Prostate gland (tissue), 2 donors: Measurements from ENCODE around the gene RNU2-63P.

Source experiments
- POLR2A ChIP-seq: fragments of 450-650 bp; IDR thresholded peaks from one replicate; pipeline ENCODE4 v1.6.1; 2016; ENCODE audit warnings: antibody characterized with exemption, mild to moderate bottlenecking
- POLR2AphosphoS5 ChIP-seq: sonication (generic); formaldehyde crosslinking; IDR thresholded peaks from one replicate; pipeline ENCODE4 v1.6.1; 2017; ENCODE audit warnings: antibody characterized with exemption
- TF ChIP-seq, protein P1 (sequence below), 4 experiments: fragments of 200-600 bp in 2 of 4; fragments of 450-650 bp in 2 of 4; sonication (generic) in 2 of 4; IDR thresholded peaks; 1 replicate in 3 of 4; 2 replicates in 1 of 4; pipeline ENCODE4 v1.5.1; 2016 to 2019; ENCODE audit warnings: antibody characterized with exemption in 4 of 4, mild to moderate bottlenecking in 2 of 4, moderate library complexity in 2 of 4

DNA sequence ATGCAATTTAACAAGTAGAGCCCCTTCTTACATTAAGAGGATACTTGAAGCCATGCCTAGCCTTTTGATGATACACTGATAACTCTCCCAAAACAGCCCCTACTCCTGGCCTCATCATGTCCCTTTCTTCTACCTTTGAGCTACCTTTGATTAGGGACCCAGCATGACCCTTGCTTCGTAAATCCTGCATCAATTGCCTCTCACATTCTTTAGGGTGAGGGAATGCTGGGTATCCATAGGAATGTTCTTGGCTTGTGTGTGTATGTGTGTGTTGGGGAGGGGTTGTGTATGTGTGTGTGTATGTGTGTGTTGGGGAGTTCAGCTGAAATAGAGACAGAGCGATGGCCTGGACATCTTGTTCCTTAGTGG, 44.5 kb upstream of the RNU2-63P start:
- TF ChIP-seq, protein P1, sequence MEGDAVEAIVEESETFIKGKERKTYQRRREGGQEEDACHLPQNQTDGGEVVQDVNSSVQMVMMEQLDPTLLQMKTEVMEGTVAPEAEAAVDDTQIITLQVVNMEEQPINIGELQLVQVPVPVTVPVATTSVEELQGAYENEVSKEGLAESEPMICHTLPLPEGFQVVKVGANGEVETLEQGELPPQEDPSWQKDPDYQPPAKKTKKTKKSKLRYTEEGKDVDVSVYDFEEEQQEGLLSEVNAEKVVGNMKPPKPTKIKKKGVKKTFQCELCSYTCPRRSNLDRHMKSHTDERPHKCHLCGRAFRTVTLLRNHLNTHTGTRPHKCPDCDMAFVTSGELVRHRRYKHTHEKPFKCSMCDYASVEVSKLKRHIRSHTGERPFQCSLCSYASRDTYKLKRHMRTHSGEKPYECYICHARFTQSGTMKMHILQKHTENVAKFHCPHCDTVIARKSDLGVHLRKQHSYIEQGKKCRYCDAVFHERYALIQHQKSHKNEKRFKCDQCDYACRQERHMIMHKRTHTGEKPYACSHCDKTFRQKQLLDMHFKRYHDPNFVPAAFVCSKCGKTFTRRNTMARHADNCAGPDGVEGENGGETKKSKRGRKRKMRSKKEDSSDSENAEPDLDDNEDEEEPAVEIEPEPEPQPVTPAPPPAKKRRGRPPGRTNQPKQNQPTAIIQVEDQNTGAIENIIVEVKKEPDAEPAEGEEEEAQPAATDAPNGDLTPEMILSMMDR (IDR thresholded peaks at IDR 0.05), result no peak
- TF ChIP-seq POLR2AphosphoS5, result no peak
- TF ChIP-seq POLR2A, result no peak
